ENCODE measurements around the gene AMN1. TPM values are rescaled to one million over a fixed set of nuclear protein-coding genes. Genes with fewer than 3 reads are reported as not detected.
"Not testable (repeated sequence)": the region's sequence is repeated elsewhere in the genome, so short reads cannot be mapped to it uniquely, and the experiment has no call there.

Gene AMN1
- total and polyA plus RNA-seq, 2 of the 13 experiments (the other 11 are each of a cell fraction or from before 2014, with no cell fraction given): 7.5 to 26.5 TPM

DNA sequence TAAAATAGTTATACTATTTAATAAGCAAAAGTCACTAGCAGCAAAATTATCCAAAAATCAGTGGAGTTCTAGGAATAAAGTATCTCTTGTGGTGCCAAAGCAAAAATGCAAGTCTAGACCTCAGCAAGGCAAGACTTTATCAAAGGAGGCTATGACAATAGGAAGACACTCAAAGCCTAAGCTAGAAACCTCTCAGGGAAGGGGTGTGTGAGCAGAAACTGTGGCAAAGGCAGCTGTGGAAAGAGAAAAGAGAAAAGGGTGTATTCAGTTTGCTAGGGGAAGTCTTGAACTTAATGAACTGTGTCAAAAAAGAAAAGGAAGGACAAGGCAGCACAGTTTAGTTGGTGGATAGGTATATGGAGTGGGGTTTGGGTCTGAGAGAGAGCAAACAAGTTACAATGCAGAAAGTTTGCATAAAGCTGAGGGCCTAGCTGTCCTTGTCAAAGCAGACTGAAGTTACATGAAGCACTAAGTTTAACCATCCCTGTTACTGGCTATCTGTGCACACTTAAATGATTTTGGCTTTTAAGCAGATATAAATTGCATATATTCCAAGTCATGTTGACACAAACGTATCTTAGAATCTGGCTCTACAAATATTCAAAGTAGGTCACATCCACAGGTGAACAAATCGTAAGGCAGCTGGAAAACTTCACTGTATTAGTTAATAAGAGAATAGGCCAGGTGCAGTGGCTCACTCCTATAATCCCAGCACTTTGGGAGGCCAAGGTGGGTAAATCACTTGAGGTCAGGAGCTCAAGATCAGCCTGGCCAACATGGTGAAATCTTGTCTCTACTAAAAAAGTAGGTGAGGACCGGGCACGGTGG lies 31.0 kb upstream of the AMN1 start (continued):
- TF ChIP-seq RFX1 (IDR thresholded peaks at IDR 0.05) (no peak), DMAP1 (CRISPR knock-in tag; IDR thresholded peaks at IDR 0.05) (no peak), POGZ (CRISPR knock-in tag; IDR thresholded peaks at IDR 0.05) (no peak), SUZ12 (IDR thresholded peaks at IDR 0.05; ENCODE audit: low read depth, low read length) (no peak), CREM (IDR thresholded peaks at IDR 0.05) (no peak), CREM (CRISPR knock-in tag; IDR thresholded peaks at IDR 0.05) (no peak)
- TF ChIP-seq, protein P1, sequence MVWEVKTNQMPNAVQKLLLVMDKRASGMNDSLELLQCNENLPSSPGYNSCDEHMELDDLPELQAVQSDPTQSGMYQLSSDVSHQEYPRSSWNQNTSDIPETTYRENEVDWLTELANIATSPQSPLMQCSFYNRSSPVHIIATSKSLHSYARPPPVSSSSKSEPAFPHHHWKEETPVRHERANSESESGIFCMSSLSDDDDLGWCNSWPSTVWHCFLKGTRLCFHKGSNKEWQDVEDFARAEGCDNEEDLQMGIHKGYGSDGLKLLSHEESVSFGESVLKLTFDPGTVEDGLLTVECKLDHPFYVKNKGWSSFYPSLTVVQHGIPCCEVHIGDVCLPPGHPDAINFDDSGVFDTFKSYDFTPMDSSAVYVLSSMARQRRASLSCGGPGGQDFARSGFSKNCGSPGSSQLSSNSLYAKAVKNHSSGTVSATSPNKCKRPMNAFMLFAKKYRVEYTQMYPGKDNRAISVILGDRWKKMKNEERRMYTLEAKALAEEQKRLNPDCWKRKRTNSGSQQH (CRISPR knock-in tag; IDR thresholded peaks at IDR 0.05; ENCODE audit: low read depth): no peak

DNA sequence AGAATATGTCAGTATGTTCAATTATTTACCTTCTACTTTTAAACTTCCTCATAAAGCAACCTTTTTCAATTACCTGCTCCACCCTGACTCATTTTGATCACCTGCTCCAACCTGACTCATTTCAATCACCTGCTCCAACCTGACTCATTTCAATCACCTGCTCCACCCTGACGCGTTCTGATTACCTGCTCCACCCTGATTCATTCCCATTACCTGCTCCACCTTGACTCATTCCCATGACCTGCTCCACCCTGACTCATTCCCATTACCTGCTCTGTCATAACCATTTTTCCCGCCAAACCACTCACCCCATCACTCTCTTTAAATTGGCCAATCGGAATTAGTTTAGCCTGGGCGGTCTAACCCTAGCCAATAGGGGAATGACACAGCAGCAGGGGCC lies 29.5 kb upstream of the AMN1 start:
- CTCF ChIA-PET (ENCODE audit: low intra/inter-chr PET ratio, low total read pairs); H3K9ac ChIP-seq (ENCODE audit: insufficient read depth, low read depth, low read length); POLR2A ChIA-PET; H2AFZ ChIP-seq (ENCODE audit: low read length); DNase-seq (ENCODE audit: low spot score); H4K20me1 ChIP-seq (ENCODE audit: insufficient read depth, low read length); intact Hi-C loops (cut with micrococcal nuclease; ENCODE audit: unreplicated experiment); in situ Hi-C loops (cut with HindIII; ENCODE audit: extremely low pct_ligation_motif_present, low pct_unique_long_range_greater_than_20kb); ATAC-seq; FAIRE-seq; H3K79me2 ChIP-seq (ENCODE audit: insufficient read depth, low read length); H3K27me3 ChIP-seq (ENCODE audit: control insufficient read depth in 1 of 2, insufficient read depth in 2 of 2, low read length in 2 of 2); H3K27ac ChIP-seq (ENCODE audit: extremely low read length, insufficient read depth, low read length); H3K4me3 ChIP-seq (replicated peaks in 1 of 3; ENCODE audit: insufficient read depth in 1 of 3, low read depth in 2 of 3, low read length in 3 of 3); H3K36me3 ChIP-seq (replicated peaks in 1 of 2; ENCODE audit: control insufficient read depth in 1 of 2, insufficient read depth in 2 of 2, low read length in 2 of 2); H3K9me3 ChIP-seq (ENCODE audit: low read length); BruUV-seq (replicated peaks); H3K4me2 ChIP-seq (ENCODE audit: low read depth, low read length): not testable (repeated sequence)
- H3K4me1 ChIP-seq (ENCODE audit: insufficient read depth, low read length): peaks cover 19% of the 10 kb centered on the region
- WGBS (ENCODE audit: low lambda C conversion rate): 94% methylated on average over 5 of the region's 5 CpGs

Data from HepG2 (cell line).